Neuronal stem cell (in vitro differentiated cells): ENCODE measurements around the gene ZNF236. TPM values are rescaled to one million over a fixed set of nuclear protein-coding genes. Genes with fewer than 3 reads are reported as not detected.

Source experiments
- small RNA-seq: library from polyadenylated mRNA; stranded (forward); fragments of <200 nt; extraction: miRNeasy Mini kit (QIAGEN cat#:217004); gene quantifications from one replicate; pipeline ENCODE3, GENCODE V24; 2013; ENCODE audit not compliant: insufficient read depth

The ZNF236 gene

Small RNAs within 50 kb of the gene (small RNA-seq; reads per million reads assigned to genes)
- gene RF00017 = not detected
- not detected for gene RNU6-346P
